ENCODE data around the gene EVX1.
A peak's percentile ranks its signal among the peaks of the same experiment; 100 is the strongest.

EVX1 gene

GRCh38 chr7:27245124-27245797, 2.7 kb downstream of the EVX1 start:
- no peak for TF ChIP-seq CTCF (IDR thresholded peaks at IDR 0.05; ENCODE audit: extremely low read depth, missing control alignments)
- DNase-seq (ENCODE audit: low spot score), result peak; percentile 31

DNA sequence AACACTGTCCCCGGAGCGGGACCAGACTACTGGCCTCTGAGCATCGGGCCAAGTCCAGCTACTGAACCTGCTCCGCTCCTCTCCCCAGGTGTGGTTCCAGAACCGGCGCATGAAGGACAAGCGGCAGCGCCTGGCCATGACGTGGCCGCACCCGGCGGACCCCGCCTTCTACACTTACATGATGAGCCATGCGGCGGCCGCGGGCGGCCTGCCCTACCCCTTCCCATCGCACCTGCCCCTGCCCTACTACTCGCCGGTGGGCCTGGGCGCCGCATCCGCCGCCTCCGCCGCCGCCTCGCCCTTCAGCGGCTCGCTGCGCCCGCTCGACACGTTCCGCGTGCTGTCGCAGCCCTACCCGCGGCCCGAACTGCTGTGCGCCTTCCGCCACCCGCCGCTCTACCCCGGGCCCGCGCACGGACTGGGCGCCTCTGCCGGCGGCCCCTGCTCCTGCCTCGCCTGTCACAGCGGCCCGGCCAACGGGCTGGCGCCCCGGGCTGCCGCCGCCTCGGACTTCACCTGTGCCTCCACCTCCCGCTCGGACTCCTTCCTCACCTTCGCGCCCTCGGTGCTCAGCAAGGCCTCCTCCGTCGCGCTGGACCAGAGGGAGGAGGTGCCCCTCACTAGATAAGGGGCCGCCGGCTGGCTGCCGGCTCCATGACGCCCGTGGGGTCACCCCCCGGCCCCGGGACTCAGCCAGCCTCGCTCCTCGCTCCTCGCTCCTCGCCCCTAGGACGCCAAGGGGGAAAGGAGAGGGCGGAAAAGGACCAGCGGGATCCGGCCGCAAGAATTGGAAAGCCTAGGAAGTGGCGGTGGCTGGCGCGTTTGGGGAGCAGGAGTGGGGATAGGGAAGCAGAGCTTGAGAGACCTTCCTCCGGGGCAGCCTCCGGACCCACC, 3.4 kb downstream of the EVX1 start:
- DNase-seq (ENCODE audit: low spot score), result peak; percentile 31

DNA sequence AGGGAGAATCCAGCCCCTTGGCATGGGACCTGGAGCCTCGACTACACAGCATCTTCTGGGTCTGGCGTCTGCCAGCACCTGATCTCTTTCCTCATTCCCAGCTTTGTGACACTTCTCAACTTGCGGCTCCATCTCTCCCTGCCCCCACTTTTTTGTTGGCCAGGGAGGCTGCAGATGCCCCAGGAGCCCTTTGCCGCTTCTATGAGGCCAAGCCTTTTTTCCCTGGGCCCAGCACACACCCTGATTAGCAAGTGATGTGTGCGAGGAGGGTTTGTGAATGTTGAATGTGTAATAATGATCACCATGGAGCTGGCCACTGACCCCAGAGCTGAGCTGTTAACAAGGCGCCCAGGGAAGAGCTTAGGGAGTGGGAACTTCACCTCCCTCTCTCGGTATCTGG, 4.4 kb downstream of the EVX1 start:
- TF ChIP-seq CTCF (IDR thresholded peaks at IDR 0.05; ENCODE audit: extremely low read depth, missing control alignments), result no peak
- no peak for DNase-seq (ENCODE audit: low spot score)

More for the DNA sequence above, 3.4 kb downstream of the EVX1 start:
- no peak for TF ChIP-seq CTCF (IDR thresholded peaks at IDR 0.05; ENCODE audit: extremely low read depth, missing control alignments)

DNA sequence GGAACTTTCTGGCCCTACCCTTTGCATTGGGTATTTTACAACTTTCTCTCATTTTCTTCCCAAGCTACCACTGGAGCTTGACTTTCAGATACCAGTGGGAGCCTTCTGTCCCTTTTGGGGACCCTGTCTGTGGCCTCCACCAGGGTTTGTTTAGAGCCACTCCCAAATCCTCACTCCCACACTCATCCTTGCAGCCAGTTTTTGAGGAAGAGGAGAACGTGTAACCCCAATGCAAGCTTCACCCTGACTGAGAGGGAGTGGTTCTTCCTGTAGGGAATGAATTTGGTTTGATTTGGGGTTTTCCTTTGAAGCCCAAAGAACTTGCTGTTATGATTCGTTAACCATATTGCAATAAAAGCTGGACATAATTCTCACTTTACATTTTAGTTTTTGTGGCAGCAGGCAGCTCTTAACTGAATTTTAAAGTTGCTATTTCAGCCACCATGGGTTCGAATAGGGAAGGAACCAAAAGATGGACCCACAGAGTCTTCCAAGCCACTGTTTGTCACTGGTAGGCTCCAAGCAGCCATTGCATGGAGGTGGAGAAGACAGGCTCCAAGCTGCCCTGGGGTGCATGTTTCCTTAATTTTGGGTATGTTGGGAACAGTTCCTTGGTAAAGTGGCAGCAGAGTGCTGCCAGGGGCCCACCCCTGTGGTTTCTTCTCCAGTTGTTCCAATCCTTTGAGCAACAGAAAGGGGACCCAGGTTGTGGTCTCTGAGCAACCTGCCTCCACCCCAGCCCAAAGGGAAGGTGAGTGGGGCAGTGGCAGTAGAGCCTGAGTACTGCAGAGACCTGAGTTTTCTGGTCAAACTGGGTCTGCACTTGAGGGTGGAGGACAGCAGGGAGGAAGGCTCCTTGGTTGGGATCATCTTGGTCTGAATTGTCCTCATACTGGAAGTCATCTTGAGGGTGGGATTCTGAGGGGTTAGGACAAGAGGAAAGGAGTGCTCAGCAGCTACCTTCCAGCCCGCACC, 5.1 kb downstream of the EVX1 start:
- DNase-seq (ENCODE audit: low spot score), result peak; percentile 15
- no peak for TF ChIP-seq CTCF (IDR thresholded peaks at IDR 0.05; ENCODE audit: extremely low read depth, missing control alignments)

- peak; percentile 23 for DNase-seq (ENCODE audit: low spot score)
- TF ChIP-seq CTCF (IDR thresholded peaks at IDR 0.05; ENCODE audit: extremely low read depth, missing control alignments), result no peak
These were observed 5.8 kb downstream of the EVX1 start for GRCh38 chr7:27248427-27248806.

- DNase-seq (ENCODE audit: low spot score), result no peak
- no peak for TF ChIP-seq CTCF (IDR thresholded peaks at IDR 0.05; ENCODE audit: extremely low read depth, missing control alignments)
These were observed 6.5 kb downstream of the EVX1 start for GRCh38 chr7:27248911-27249723.
